Smooth muscle cell (in vitro differentiated cells): ENCODE data around the gene KDM3B. TPM values are rescaled to one million over a fixed set of nuclear protein-coding genes. Genes with fewer than 3 reads are reported as not detected.
"Not testable (repeated sequence)": the region's sequence is repeated elsewhere in the genome, so short reads cannot be mapped to it uniquely, and the experiment has no call there.

Source experiments
- DNase-seq: peaks from one replicate; lab custom pipeline; 2025; ENCODE audit not compliant: unreplicated experiment; lab: John Stamatoyannopoulos, UW
- H2AFZ ChIP-seq: fragments of 200-600 bp; sonication (generic); 2 replicates; pipeline ENCODE4 v1.6.0; 2016; ENCODE audit warnings: antibody characterized with exemption, low read depth, mild to moderate bottlenecking
- H3F3A ChIP-seq: fragments of 200-600 bp; sonication (generic); 2 replicates; pipeline ENCODE4 v1.6.0; 2017; ENCODE audit warnings: antibody characterized with exemption, low read depth
- H3K27ac ChIP-seq: fragments of 200-600 bp; sonication (generic); 2 replicates; pipeline ENCODE4 v1.5.1; 2016; ENCODE audit warnings: low read depth, mild to moderate bottlenecking
- H3K27me3 ChIP-seq: fragments of 200-600 bp; sonication (generic); 2 replicates; pipeline ENCODE4 v1.6.1; 2016; ENCODE audit warnings: low read depth, mild to moderate bottlenecking
- H3K36me3 ChIP-seq: fragments of 200-600 bp; sonication (generic); 2 replicates; pipeline ENCODE4 v1.5.1; 2016; ENCODE audit warnings: low read depth
- H3K4me1 ChIP-seq: fragments of 200-600 bp; sonication (generic); 2 replicates; pipeline ENCODE4 v1.5.1; 2016; ENCODE audit warnings: low read depth
- H3K4me2 ChIP-seq: fragments of 200-600 bp; sonication (generic); 2 replicates; pipeline ENCODE4 v1.6.0; 2016; ENCODE audit warnings: mild to moderate bottlenecking
- H3K4me3 ChIP-seq: fragments of 200-600 bp; sonication (generic); 2 replicates; pipeline ENCODE4 v1.5.1; 2016; ENCODE audit warnings: mild to moderate bottlenecking
- H3K79me2 ChIP-seq: fragments of 200-600 bp; sonication (generic); 2 replicates; pipeline ENCODE4 v1.6.0; 2016; ENCODE audit warnings: low read depth, mild to moderate bottlenecking
- H3K9ac ChIP-seq: fragments of 200-600 bp; sonication (generic); 2 replicates; pipeline ENCODE4 v1.6.0; 2016; ENCODE audit warnings: low read depth
- H3K9me3 ChIP-seq: fragments of 200-600 bp; sonication (generic); replicated peaks from 2 replicates; pipeline ENCODE4 v1.5.1; 2016; ENCODE audit warnings: low read depth
- H4K20me1 ChIP-seq: fragments of 200-600 bp; sonication (generic); 2 replicates; pipeline ENCODE4 v1.6.0; 2016; ENCODE audit warnings: low read depth
- WGBS: methylation state at CpG from one replicate; pipeline ENCODE4 v1.1.7; 2016; ENCODE audit warnings: low lambda C conversion rate; 5-methylcytosine and 5-hydroxymethylcytosine counted together
- polyA plus RNA-seq: library from polyadenylated mRNA; unstranded; fragments of >200 nt; fragmentation: Nextera tagmentation; extraction: Ambion mirVana; gene quantifications from 2 replicates; pipeline ENCODE4 v1.2.1, GENCODE V29; 2016
- total RNA-seq: library from RNA; depleted of rRNA; stranded (reverse); fragments of >200 nt; gene quantifications from 2 replicates; pipeline ENCODE4 v1.2.3, GENCODE V29; 2014
- TF ChIP-seq, protein P1 (sequence below): fragments of 200-600 bp; sonication (generic); IDR thresholded peaks from 2 replicates; pipeline ENCODE4 v1.5.1; 2017; ENCODE audit warnings: borderline replicate concordance, mild to moderate bottlenecking, antibody characterized with exemption; ENCODE audit not compliant: insufficient read depth, poor library complexity, severe bottlenecking

KDM3B gene
- total and polyA plus RNA-seq, 2 experiments from 2014 or later: 16.5 to 43.1 TPM

DNA sequence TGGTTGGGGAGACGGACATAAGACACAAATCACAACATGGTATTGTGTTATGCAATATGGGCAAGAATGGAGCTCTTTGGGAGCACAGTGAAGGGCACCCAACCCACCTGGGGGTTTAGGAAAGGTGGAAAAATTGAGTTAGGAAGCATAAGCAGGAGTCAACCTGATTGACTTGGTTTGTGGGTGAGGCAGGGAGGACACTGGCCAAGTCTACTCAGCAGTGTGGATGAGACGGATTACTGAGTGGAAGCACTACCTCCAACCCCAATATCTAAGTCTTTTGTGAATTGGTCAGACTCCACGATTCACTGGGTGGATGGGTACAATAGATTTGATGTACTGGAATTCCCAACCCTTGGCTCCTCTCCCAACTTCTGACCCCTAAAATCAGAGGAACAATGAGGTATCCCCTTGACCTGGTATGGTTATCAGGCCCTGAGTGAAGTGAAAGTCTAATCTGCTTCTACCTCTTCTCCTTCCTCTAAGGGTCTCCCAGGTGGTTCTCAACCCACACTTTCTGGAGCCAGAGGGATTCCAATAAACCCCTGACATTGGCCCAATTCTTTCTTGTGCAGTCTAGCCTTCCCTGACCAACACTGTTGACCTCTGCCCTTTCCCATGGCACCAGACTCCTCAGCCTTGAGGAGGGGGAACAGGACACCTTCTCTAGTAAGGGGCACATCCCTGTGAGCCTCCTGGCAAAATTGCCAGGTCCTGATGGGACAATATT, 118.0 kb downstream of the KDM3B start:
- Histone ChIP-seq H3F3A (peaks cover 30% of the 10 kb centered on the region), H3K4me3 (no peak overlapping the region), H4K20me1 (peaks cover 44% of the 10 kb centered on the region), H3K9me3 (no peaks in the 10 kb centered on the region), H3K79me2 (peaks cover 9% of the 10 kb centered on the region), H3K9ac (no peak overlapping the region), H2AFZ (no peak overlapping the region), H3K27me3 (no peaks in the 10 kb centered on the region), H3K4me1 (no peaks in the 10 kb centered on the region), H3K27ac (no peak overlapping the region), H3K36me3 (peaks cover 4% of the 10 kb centered on the region), H3K4me2 (no peak overlapping the region)
- WGBS: 79% methylated on average over 3 of the region's 3 CpGs
- DNase-seq: no peak
- TF ChIP-seq, protein P1, sequence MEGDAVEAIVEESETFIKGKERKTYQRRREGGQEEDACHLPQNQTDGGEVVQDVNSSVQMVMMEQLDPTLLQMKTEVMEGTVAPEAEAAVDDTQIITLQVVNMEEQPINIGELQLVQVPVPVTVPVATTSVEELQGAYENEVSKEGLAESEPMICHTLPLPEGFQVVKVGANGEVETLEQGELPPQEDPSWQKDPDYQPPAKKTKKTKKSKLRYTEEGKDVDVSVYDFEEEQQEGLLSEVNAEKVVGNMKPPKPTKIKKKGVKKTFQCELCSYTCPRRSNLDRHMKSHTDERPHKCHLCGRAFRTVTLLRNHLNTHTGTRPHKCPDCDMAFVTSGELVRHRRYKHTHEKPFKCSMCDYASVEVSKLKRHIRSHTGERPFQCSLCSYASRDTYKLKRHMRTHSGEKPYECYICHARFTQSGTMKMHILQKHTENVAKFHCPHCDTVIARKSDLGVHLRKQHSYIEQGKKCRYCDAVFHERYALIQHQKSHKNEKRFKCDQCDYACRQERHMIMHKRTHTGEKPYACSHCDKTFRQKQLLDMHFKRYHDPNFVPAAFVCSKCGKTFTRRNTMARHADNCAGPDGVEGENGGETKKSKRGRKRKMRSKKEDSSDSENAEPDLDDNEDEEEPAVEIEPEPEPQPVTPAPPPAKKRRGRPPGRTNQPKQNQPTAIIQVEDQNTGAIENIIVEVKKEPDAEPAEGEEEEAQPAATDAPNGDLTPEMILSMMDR: no peak

DNA sequence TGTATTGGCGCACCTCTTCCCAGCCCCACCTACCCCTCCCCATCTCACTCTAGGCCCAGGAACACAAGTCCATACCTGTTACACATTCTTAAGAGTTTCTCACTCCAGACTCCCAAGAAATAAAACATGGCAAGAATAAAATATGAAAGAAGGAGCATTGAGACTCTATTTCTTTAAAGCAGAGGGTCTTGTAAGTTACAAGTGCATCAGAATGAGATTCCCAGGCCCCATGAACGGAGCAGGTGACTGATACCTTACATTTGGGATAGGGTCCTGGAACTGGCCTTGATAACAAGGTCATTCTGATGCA, 118.5 kb downstream of the KDM3B start:
- Histone ChIP-seq H2AFZ (no peak overlapping the region), H3K4me1 (no peaks in the 10 kb centered on the region), H3K79me2 (peaks cover 5% of the 10 kb centered on the region), H4K20me1 (peaks cover 39% of the 10 kb centered on the region), H3K27me3 (no peaks in the 10 kb centered on the region), H3K9ac (no peak overlapping the region), H3K9me3 (no peaks in the 10 kb centered on the region), H3K27ac (no peak overlapping the region), H3K36me3 (peaks cover 4% of the 10 kb centered on the region), H3K4me3 (no peak overlapping the region), H3F3A (peaks cover 30% of the 10 kb centered on the region), H3K4me2 (no peak overlapping the region)
- no peak for DNase-seq
- TF ChIP-seq, protein P1: no peak
- 92% methylated on average over 2 of the region's 2 CpGs for WGBS

DNA sequence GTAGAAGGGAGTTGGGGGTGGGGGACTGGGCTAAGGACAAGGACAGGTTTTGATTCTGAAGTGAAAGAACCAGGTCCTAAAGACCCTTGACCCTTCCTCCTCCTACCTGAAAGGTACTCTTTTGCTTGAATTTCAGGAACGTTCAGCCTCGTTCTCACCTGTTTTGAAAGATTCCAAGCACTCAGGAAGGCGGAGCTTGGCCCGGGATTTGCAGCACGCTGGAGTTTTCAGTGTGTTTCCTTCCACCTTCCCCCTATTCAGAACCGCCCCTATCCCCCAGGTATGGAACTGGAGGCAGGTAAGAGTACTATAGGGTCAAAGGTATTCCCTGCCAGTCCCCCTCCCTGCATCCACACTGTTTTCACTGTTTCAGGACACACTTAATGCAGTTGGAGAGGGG, 119.9 kb downstream of the KDM3B start:
- Histone ChIP-seq H3K4me2 (no peak overlapping the region), H3K27me3 (no peaks in the 10 kb centered on the region), H3K36me3 (peaks cover 4% of the 10 kb centered on the region), H3K27ac (no peak overlapping the region), H3K9me3 (no peaks in the 10 kb centered on the region), H3F3A (peaks cover 16% of the 10 kb centered on the region), H3K79me2 (no peaks in the 10 kb centered on the region), H3K4me1 (no peaks in the 10 kb centered on the region), H2AFZ (no peak overlapping the region), H3K4me3 (no peak overlapping the region), H3K9ac (no peak overlapping the region), H4K20me1 (peaks cover 25% of the 10 kb centered on the region)
- TF ChIP-seq, protein P1: no peak
- WGBS: 43% methylated on average over 6 of the region's 6 CpGs
- DNase-seq: no peak

DNA sequence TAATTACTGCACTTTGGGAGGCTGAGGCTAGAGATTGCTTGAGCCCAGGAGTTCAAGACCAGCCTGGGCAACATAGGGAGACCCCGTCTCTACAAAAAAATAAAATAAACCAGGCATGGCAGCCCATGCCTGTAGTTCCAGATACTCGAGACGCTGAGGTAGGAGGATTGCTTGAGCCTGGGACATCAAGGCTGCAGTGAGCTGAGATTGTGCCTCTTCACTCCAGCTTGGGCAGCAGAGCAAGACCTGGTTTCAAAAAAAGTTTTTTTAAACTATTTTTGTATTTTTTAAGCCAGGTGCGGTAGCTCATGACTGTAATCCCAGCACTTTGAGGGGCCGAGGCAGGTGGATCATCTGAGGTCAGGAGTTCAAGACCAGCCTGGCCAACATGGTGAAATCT, 120.7 kb downstream of the KDM3B start:
- not testable (repeated sequence) for H3K27ac ChIP-seq, H3K36me3 ChIP-seq, H3K4me1 ChIP-seq, H3K9me3 ChIP-seq, H3K4me3 ChIP-seq, H2AFZ ChIP-seq, H3K79me2 ChIP-seq, H3K27me3 ChIP-seq, H3F3A ChIP-seq, H3K4me2 ChIP-seq, DNase-seq, H3K9ac ChIP-seq
- H4K20me1 ChIP-seq: peaks cover 17% of the 10 kb centered on the region
- 94% methylated on average over 5 of the region's 5 CpGs for WGBS
